Measurements from ENCODE around the gene TTLL1.
A peak's percentile ranks its signal among the peaks of the same experiment; 100 is the strongest.

Gene TTLL1

DNA sequence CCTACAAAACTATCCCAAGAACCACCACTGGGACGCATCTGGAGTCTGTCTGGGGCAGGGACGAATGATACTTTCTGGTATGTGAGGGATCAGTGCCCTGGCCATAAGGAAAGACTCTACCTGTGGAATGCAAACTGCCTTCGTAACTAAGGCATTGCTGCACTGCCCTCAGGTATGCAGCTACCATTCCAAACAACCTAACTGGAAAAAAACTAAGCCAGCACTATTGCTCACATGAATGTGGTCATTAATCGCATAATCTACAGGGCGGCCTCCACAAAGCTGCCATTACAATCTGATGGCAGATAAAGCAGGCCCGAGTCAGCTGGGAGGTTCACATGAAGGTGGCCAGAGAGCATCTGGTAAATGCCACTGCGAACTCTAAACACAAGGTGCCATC, 78.1 kb downstream of the TTLL1 start:
- peaks cover 44% of the 10 kb centered on the region for H3K4me1 Mint-ChIP-seq
- H3K27ac Mint-ChIP-seq: peak overlapping the region; percentile 10 to 80 (median 50)
- no peaks in the 10 kb centered on the region for H3K9me3 Mint-ChIP-seq
- H3K36me3 Mint-ChIP-seq (ENCODE audit: low read depth): no peaks in the 10 kb centered on the region
- TF ChIP-seq CTCF (IDR thresholded peaks at IDR 0.05; ENCODE audit: unreplicated experiment in 3 of 3): no peak
- no peaks in the 10 kb centered on the region for H3K27me3 Mint-ChIP-seq (ENCODE audit: low read depth)
- peak overlapping the region; percentile 41 to 61 (median 56) for H3K4me3 Mint-ChIP-seq

DNA sequence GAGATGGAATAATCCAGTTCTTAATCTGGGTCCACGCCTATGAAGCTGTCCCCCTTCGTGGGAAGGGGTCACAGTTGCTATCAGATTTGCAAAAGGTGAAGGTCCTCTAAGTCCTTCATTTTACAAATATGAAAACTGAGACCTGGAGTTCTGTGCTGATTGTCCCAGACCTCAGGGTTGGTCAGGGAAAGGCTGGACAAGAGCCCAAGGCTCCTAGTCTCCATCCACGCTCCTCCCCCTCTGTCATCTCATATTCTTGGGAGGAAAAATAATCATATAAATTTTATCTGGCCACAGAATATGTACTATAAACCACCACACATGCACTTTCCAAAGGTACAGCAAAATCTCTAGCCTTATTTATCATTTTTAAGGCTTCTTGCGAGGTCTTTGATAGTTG, 79.7 kb downstream of the TTLL1 start:
- Mint-ChIP-seq H3K27ac (peak overlapping the region in 1 of 3 experiments; percentile 35), H3K4me1 (peaks cover 52% of the 10 kb centered on the region), H3K27me3 (ENCODE audit: low read depth) (no peaks in the 10 kb centered on the region), H3K9me3 (no peaks in the 10 kb centered on the region), H3K4me3 (no peak overlapping the region), H3K36me3 (ENCODE audit: low read depth) (no peaks in the 10 kb centered on the region)
- TF ChIP-seq CTCF (IDR thresholded peaks at IDR 0.05; ENCODE audit: unreplicated experiment in 3 of 3): no peak

DNA sequence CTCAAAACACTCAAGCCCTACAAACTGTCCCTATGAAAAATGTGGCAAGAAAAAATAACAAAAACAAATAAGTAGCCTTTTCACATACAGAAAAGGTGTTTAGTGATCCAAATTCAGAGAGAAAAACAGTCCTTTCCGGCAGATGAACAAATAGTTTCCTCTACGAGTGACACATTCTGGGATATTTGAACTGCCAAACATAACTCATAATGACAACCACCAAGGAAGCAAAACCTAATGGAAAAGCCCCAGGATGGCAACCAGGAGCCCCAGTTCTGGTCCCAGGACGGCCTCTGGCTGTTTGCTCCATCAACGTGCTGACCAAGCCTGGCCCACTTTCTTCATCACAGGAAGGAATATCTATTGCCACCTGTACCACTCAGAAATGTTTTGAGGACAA, 80.3 kb downstream of the TTLL1 start:
- H3K36me3 Mint-ChIP-seq (ENCODE audit: low read depth): no peaks in the 10 kb centered on the region
- H3K9me3 Mint-ChIP-seq: no peaks in the 10 kb centered on the region
- no peak for TF ChIP-seq CTCF (IDR thresholded peaks at IDR 0.05; ENCODE audit: unreplicated experiment in 3 of 3)
- H3K27me3 Mint-ChIP-seq (ENCODE audit: low read depth): no peaks in the 10 kb centered on the region
- H3K27ac Mint-ChIP-seq: peak overlapping the region in 1 of 3 experiments; percentile 35
- H3K4me1 Mint-ChIP-seq: peaks cover 57% of the 10 kb centered on the region
- no peak overlapping the region for H3K4me3 Mint-ChIP-seq

DNA sequence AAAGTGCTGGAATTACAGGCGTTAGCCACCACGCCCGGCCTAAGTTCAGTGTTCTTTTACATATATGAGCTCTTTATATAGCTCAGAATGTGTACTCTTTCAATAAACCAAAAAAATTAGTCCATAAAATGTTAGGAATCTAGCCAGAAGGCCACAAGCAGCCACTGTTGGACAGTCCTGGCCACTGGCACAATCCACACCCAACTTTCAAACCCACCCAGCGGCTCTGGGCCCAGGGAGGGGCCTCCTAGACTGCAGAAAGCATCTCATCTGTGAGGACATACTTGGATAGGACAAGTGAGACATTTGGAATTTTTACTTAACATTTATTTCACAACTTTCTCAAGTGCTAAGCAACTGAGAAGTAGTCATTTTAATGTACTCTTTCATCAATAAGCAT, 80.7 kb downstream of the TTLL1 start:
- H3K36me3 Mint-ChIP-seq (ENCODE audit: low read depth): no peaks in the 10 kb centered on the region
- no peaks in the 10 kb centered on the region for H3K9me3 Mint-ChIP-seq
- peaks cover 57% of the 10 kb centered on the region for H3K4me1 Mint-ChIP-seq
- H3K27ac Mint-ChIP-seq: no peak overlapping the region
- H3K4me3 Mint-ChIP-seq: no peak overlapping the region
- no peak for TF ChIP-seq CTCF (IDR thresholded peaks at IDR 0.05; ENCODE audit: unreplicated experiment in 3 of 3)
- no peaks in the 10 kb centered on the region for H3K27me3 Mint-ChIP-seq (ENCODE audit: low read depth)

GRCh38 chr22:43007519-43008102, 81.6 kb downstream of the TTLL1 start:
- Mint-ChIP-seq H3K4me3 (no peak overlapping the region), H3K9me3 (no peaks in the 10 kb centered on the region), H3K36me3 (ENCODE audit: low read depth) (no peaks in the 10 kb centered on the region), H3K4me1 (peaks cover 51% of the 10 kb centered on the region), H3K27me3 (ENCODE audit: low read depth) (no peaks in the 10 kb centered on the region), H3K27ac (peak overlapping the region; percentile 7 to 73 (median 34))
- TF ChIP-seq CTCF (IDR thresholded peaks at IDR 0.05; ENCODE audit: unreplicated experiment in 3 of 3): no peak

DNA sequence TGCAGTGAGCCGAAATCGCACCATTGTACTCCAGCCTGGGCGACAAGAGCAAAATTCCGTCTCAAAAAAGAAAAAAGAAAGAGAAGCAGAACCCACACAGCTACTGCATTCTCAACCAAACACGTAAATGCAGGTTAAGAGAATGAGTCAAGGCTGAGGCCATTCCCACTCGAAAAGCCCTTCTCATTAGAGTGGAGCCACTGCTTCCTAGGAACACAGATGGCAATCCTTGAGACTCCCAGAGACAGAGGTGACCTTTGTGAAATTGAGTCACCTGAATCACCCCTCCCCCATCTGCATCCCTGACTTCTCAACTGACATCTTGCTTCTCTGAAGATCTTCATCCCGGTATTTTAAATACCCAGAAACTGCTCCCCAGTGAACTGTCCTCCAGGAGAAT, 82.4 kb downstream of the TTLL1 start:
- no peak overlapping the region for H3K4me3 Mint-ChIP-seq
- no peak for TF ChIP-seq CTCF (IDR thresholded peaks at IDR 0.05; ENCODE audit: unreplicated experiment in 3 of 3)
- H3K27ac Mint-ChIP-seq: no peak overlapping the region
- H3K9me3 Mint-ChIP-seq: no peaks in the 10 kb centered on the region
- H3K4me1 Mint-ChIP-seq: peaks cover 60% of the 10 kb centered on the region
- no peaks in the 10 kb centered on the region for H3K27me3 Mint-ChIP-seq (ENCODE audit: low read depth)
- no peaks in the 10 kb centered on the region for H3K36me3 Mint-ChIP-seq (ENCODE audit: low read depth)
